GM18519 (cell line): Measurements from ENCODE around the gene ST3GAL3.

Source experiments
- ATAC-seq: cut with Tn5 transposase; IDR thresholded peaks from one replicate; pipeline ENCODE4 v1.9.1; 2021; ENCODE audit warnings: mild to moderate bottlenecking, moderate library complexity; ENCODE audit not compliant: unreplicated experiment, low FRiP score

The ST3GAL3 gene

GRCh38 chr1:43783671-43784205 lies 76.4 kb downstream of the ST3GAL3 start:
- no peak for ATAC-seq

GRCh38 chr1:43786201-43786958 lies 79.0 kb downstream of the ST3GAL3 start:
- ATAC-seq, result no peak

GRCh38 chr1:43786960-43787359 lies 79.6 kb downstream of the ST3GAL3 start:
- no peak for ATAC-seq

- no peak for ATAC-seq
Measured at GRCh38 chr1:43789604-43790550, 82.5 kb downstream of the ST3GAL3 start.

GRCh38 chr1:43791243-43791642 lies 83.9 kb downstream of the ST3GAL3 start:
- ATAC-seq, result no peak

- ATAC-seq, result no peak
Measured at GRCh38 chr1:43796111-43796581, 88.8 kb downstream of the ST3GAL3 start.

GRCh38 chr1:43797891-43798290 lies 90.6 kb downstream of the ST3GAL3 start:
- ATAC-seq, result no peak

GRCh38 chr1:43799656-43800635 lies 92.6 kb downstream of the ST3GAL3 start:
- no peak for ATAC-seq

- no peak for ATAC-seq
Measured at GRCh38 chr1:43800771-43801170, 93.4 kb downstream of the ST3GAL3 start.

- ATAC-seq, result no peak
Measured at GRCh38 chr1:43801203-43801602, 93.9 kb downstream of the ST3GAL3 start.

GRCh38 chr1:43802356-43802980 lies 95.1 kb downstream of the ST3GAL3 start:
- no peak for ATAC-seq

GRCh38 chr1:43803105-43803504 lies 95.8 kb downstream of the ST3GAL3 start:
- ATAC-seq, result no peak

- no peak for ATAC-seq
Measured at GRCh38 chr1:43803646-43804045, 96.3 kb downstream of the ST3GAL3 start.

- no peak for ATAC-seq
Measured at GRCh38 chr1:43804569-43804968, 97.2 kb downstream of the ST3GAL3 start.

- ATAC-seq, result no peak
Measured at GRCh38 chr1:43805340-43805739, 98.0 kb downstream of the ST3GAL3 start.

GRCh38 chr1:43806183-43806582 lies 98.8 kb downstream of the ST3GAL3 start:
- ATAC-seq, result no peak

- no peak for ATAC-seq
Measured at GRCh38 chr1:43809097-43809673, 101.8 kb downstream of the ST3GAL3 start.

- no peak for ATAC-seq
Measured at GRCh38 chr1:43812579-43812978, 105.2 kb downstream of the ST3GAL3 start.

- no peak for ATAC-seq
Measured at GRCh38 chr1:43814401-43814800, 107.1 kb downstream of the ST3GAL3 start.
